CD4-positive, alpha-beta T cell (primary cell): ENCODE results near the gene XNDC1N. TPM values are rescaled to one million over a fixed set of nuclear protein-coding genes. Genes with fewer than 3 reads are reported as not detected.

Experiments
- ATAC-seq: fragments of 200-7000 bp; cut with Tn5 transposase; one replicate; pipeline ENCODE4 v1.10.0; 2022; ENCODE audit warnings: mild to moderate bottlenecking; ENCODE audit not compliant: poor library complexity
- CTCF ChIA-PET: fragments of 350-600 bp; sonication (Branson Sonifier 250); formaldehyde crosslinking; loops from one replicate; lab custom pipeline; 2021; ENCODE audit warnings: antibody characterized with exemption, inconsistent platforms; lab: Charles Lee
- POLR2A ChIA-PET: fragments of 350-600 bp; sonication (Branson Sonifier 250); formaldehyde crosslinking; loops from one replicate; lab custom pipeline; 2021; ENCODE audit warnings: antibody characterized with exemption, inconsistent platforms; lab: Charles Lee
- DNase-seq, 14 experiments: peaks; one replicate each; pipeline ENCODE4 v3.0.0-alpha.2; 2013 to 2020; ENCODE audit warnings: mixed read lengths in 2 of 14
- H3K27ac ChIP-seq, 2 donors: one replicate each; pipeline versions ENCODE4 v1.5.1 to v1.7.0; 2013; ENCODE audit warnings: low read length in 2 of 2, low read depth in 1 of 2, mild to moderate bottlenecking in 1 of 2
- H3K27me3 ChIP-seq, 2 experiments: 1 replicate in 1 of 2; 2 replicates in 1 of 2; pipeline versions ENCODE4 v1.6.1 to v1.7.0; 2013; ENCODE audit warnings: low read length in 2 of 2, control low read depth in 1 of 2, mild to moderate bottlenecking in 1 of 2, moderate library complexity in 1 of 2; ENCODE audit not compliant: insufficient read depth in 2 of 2, control insufficient read depth in 1 of 2
- H3K36me3 ChIP-seq: one replicate; pipeline ENCODE4 v1.6.1; 2013; ENCODE audit warnings: low read length, control low read depth; ENCODE audit not compliant: insufficient read depth
- H3K4me1 ChIP-seq: one replicate; pipeline ENCODE4 v1.6.1; 2013; ENCODE audit warnings: low read length, control low read depth; ENCODE audit not compliant: insufficient read depth
- H3K4me3 ChIP-seq: one replicate; pipeline ENCODE4 v1.5.1; 2013; ENCODE audit warnings: mild to moderate bottlenecking, low read length, moderate library complexity
- H3K9me3 ChIP-seq, 2 experiments: 1 replicate in 1 of 2; 2 replicates in 1 of 2; pipeline versions ENCODE4 v1.6.1 to v1.7.0; 2013; ENCODE audit warnings: low read length in 2 of 2, mild to moderate bottlenecking in 2 of 2, control low read depth in 1 of 2, moderate library complexity in 1 of 2; ENCODE audit not compliant: control insufficient read depth in 1 of 2, insufficient read depth in 1 of 2
- H3K27ac Mint-ChIP-seq: one replicate; pipeline ENCODE4 v1.8.0; 2020; ENCODE audit warnings: mixed read lengths
- H3K27me3 Mint-ChIP-seq: one replicate; pipeline ENCODE4 v1.8.0; 2021; ENCODE audit warnings: mixed read lengths
- H3K36me3 Mint-ChIP-seq: one replicate; pipeline ENCODE4 v1.8.0; 2021; ENCODE audit warnings: low read depth, mixed read lengths
- H3K4me1 Mint-ChIP-seq: one replicate; pipeline ENCODE4 v1.8.0; 2021; ENCODE audit warnings: low read depth, mixed read lengths
- H3K4me3 Mint-ChIP-seq: one replicate; pipeline ENCODE4 v1.8.0; 2020; ENCODE audit warnings: mild to moderate bottlenecking, mixed read lengths
- H3K9me3 Mint-ChIP-seq: one replicate; pipeline ENCODE4 v1.8.0; 2020; ENCODE audit warnings: mixed read lengths
- CTCF ChIP-seq: fragments of 200-600 bp; IDR thresholded peaks from one replicate; pipeline ENCODE4 v1.8.0; 2022; ENCODE audit warnings: antibody characterized with exemption, mild to moderate bottlenecking
- intact Hi-C, 2 experiments: fragments of 100-400 bp; cut with DNase I in 1 of 2; cut with micrococcal nuclease in 1 of 2; formaldehyde crosslinking; loops; one replicate each; pipeline versions ENCODE4 v1.15.1 to v1.9.0; 2023 to 2025; cut with DNase I, micrococcal nuclease
- total RNA-seq, 174 experiments: library from RNA in 2 of 174; stranded (reverse) in 2 of 174; gene quantifications; one replicate each; pipeline ENCODE4 v1.2.3 and lab custom pipeline; 2021 to 2026

XNDC1N gene
- total RNA-seq, 2 experiments from 2014 or later = 14.9 to 15.7 TPM

DNA sequence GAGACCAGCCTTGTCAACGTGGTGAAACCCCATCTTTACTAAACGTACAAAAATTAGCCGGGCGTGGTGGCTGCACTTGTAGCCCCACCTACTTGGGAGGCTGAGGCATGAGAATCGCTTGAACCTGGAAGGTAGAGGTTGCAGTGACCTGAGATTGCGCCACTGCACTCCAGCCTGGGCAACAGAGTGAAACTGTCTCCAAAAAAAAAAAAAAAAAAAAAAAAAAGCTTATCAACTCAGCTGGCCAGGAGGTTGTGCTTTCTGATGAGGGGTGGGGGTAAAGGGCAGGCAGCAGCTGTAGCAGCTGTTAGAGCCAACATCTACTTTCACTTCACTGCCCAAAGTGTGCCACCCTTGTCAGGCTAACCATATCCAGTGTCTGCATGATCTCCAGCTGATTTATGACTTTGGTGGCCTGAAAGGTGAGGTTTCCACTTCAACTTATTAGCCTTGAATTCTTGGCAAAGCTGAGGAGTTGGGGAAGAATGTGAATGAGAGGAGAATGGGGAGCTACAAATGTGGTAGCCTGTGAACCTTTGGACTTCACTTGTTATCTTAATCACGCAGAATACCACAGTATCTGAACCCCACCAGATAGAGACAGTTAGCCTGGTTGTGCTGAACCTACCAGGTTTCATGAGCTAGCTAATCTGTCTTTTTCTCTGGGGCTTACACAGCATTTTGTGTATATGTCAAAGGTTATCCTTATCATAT lies 20.1 kb upstream of the XNDC1N start:
- ATAC-seq (no peak), DNase-seq (no peak)
- Mint-ChIP-seq H3K9me3 (no peaks in the 10 kb centered on the region), H3K27me3 (no peaks in the 10 kb centered on the region), H3K36me3 (peaks cover 18% of the 10 kb centered on the region), H3K27ac (no peak overlapping the region), H3K4me1 (peaks cover 22% of the 10 kb centered on the region), H3K4me3 (no peak overlapping the region)
- no peak overlapping the region for H3K27ac ChIP-seq
- no peak for TF ChIP-seq CTCF
- H3K4me3 ChIP-seq = no peak overlapping the region
- no peaks in the 10 kb centered on the region for H3K9me3 ChIP-seq
- intact Hi-C loops = no loop called here
- no peaks in the 10 kb centered on the region for H3K27me3 ChIP-seq
- CTCF ChIA-PET = interaction anchor here (0.5 to 1.7 kb wide), 3 partner anchors 29 to 94 kb away, joined by 3 read pairs; no protein-coding TSS in a partner anchor
- H3K36me3 ChIP-seq = no peaks in the 10 kb centered on the region
- H3K4me1 ChIP-seq = no peaks in the 10 kb centered on the region
- POLR2A ChIA-PET = no interaction called here

DNA sequence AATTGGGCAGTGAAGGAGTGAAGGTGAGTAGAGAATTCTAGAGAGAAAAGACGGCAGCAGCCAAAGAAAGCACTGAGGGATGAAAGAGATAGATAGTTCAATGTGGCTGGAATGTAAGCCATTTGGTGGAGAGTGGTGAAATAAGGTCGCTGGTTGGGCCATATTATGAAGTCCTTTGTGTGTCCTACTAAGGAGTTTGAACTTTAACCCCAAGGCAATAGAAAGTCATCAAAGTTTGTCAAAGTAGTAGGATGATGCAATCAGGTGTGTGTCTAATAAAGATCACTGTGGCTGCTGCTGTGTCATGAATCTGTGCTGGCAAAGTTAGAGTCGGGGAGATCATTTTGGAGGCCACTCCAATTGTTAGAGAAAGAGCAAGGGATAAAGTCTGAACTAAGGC lies 19.1 kb upstream of the XNDC1N start:
- Mint-ChIP-seq H3K9me3 (no peaks in the 10 kb centered on the region), H3K4me3 (no peak overlapping the region), H3K27me3 (no peaks in the 10 kb centered on the region), H3K4me1 (peaks cover 22% of the 10 kb centered on the region), H3K36me3 (peaks cover 18% of the 10 kb centered on the region), H3K27ac (no peak overlapping the region)
- intact Hi-C loops = no loop called here
- DNase-seq = no peak
- CTCF ChIA-PET = no interaction called here
- no peak for ATAC-seq
- no peaks in the 10 kb centered on the region for H3K9me3 ChIP-seq
- no peak overlapping the region for H3K27ac ChIP-seq
- TF ChIP-seq CTCF = no peak
- POLR2A ChIA-PET = no interaction called here
- H3K36me3 ChIP-seq = no peaks in the 10 kb centered on the region
- H3K4me3 ChIP-seq = no peak overlapping the region
- H3K4me1 ChIP-seq = no peaks in the 10 kb centered on the region
- H3K27me3 ChIP-seq = no peaks in the 10 kb centered on the region

GRCh38 chr11:71946144-71946571 lies 17.8 kb upstream of the XNDC1N start:
- Histone ChIP-seq H3K27me3 (no peaks in the 10 kb centered on the region), H3K4me3 (no peak overlapping the region), H3K36me3 (no peaks in the 10 kb centered on the region), H3K9me3 (no peaks in the 10 kb centered on the region), H3K27ac (no peak overlapping the region), H3K4me1 (no peaks in the 10 kb centered on the region)
- intact Hi-C loops = no loop called here
- Mint-ChIP-seq H3K4me3 (no peak overlapping the region), H3K36me3 (peaks cover 18% of the 10 kb centered on the region), H3K27me3 (no peaks in the 10 kb centered on the region), H3K27ac (no peak overlapping the region), H3K9me3 (no peaks in the 10 kb centered on the region), H3K4me1 (peaks cover 18% of the 10 kb centered on the region)
- ChIA-PET CTCF (interaction anchor here (0.7 kb wide), 1 partner anchor 643 kb away, joined by 3 read pairs; no protein-coding TSS in a partner anchor), POLR2A (no interaction called here)
- no peak for ATAC-seq
- DNase-seq = no peak
- TF ChIP-seq CTCF = no peak
